ENCODE results near the gene CPEB3.

DNA sequence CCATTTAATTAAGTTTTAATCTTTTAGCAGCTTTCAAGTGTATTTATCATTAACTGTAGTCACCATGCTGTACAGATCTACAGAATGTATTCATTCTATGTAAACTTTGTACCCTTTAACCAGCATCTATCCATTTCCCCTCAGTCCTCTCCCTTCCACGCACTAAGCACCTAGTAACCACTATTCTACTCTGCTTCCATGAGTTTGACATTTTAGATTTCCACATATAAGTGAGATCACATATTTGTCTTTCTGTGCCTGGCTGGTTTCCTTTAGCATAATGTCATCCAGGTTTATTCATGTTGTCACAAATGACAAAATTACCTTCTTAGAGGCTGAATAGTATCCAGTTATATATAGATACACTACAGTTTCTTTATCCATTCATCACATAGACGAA is 287.6 kb downstream of the CPEB3 start:
- TF ChIP-seq, protein P1, sequence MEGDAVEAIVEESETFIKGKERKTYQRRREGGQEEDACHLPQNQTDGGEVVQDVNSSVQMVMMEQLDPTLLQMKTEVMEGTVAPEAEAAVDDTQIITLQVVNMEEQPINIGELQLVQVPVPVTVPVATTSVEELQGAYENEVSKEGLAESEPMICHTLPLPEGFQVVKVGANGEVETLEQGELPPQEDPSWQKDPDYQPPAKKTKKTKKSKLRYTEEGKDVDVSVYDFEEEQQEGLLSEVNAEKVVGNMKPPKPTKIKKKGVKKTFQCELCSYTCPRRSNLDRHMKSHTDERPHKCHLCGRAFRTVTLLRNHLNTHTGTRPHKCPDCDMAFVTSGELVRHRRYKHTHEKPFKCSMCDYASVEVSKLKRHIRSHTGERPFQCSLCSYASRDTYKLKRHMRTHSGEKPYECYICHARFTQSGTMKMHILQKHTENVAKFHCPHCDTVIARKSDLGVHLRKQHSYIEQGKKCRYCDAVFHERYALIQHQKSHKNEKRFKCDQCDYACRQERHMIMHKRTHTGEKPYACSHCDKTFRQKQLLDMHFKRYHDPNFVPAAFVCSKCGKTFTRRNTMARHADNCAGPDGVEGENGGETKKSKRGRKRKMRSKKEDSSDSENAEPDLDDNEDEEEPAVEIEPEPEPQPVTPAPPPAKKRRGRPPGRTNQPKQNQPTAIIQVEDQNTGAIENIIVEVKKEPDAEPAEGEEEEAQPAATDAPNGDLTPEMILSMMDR (IDR thresholded peaks at IDR 0.05) = no peak
- no peak for TF ChIP-seq EZH2phosphoT487 (IDR thresholded peaks at IDR 0.05)

Data from neural progenitor cell (in vitro differentiated cells).